DMS53 treated with DMSO at 0.1 percent for 48 hours (cell line): ENCODE results near the gene ZNF18.
A peak's percentile ranks its signal among the peaks of the same experiment; 100 is the strongest.
"Not testable (repeated sequence)": the region's sequence is repeated elsewhere in the genome, so short reads cannot be mapped to it uniquely, and the experiment has no call there.

ENCODE experiments used
- DNase-seq: peaks from one replicate; lab custom pipeline; 2025; ENCODE audit not compliant: unreplicated experiment; lab: John Stamatoyannopoulos, UW

Gene ZNF18

GRCh38 chr17:11986179-11986941, 10.9 kb downstream of the ZNF18 start:
- DNase-seq: no peak

GRCh38 chr17:11981862-11982261, 15.4 kb downstream of the ZNF18 start:
- DNase-seq: no peak

GRCh38 chr17:11980813-11981212, 16.5 kb downstream of the ZNF18 start:
- no peak for DNase-seq

GRCh38 chr17:11979795-11980194, 17.5 kb downstream of the ZNF18 start:
- no peak for DNase-seq

GRCh38 chr17:11972741-11973140, 24.5 kb downstream of the ZNF18 start:
- not testable (repeated sequence) for DNase-seq

GRCh38 chr17:11969565-11969964, 27.7 kb downstream of the ZNF18 start:
- no peak for DNase-seq

- no peak for DNase-seq
These were observed 42.3 kb downstream of the ZNF18 start for GRCh38 chr17:11954936-11955335.

GRCh38 chr17:11953924-11954323, 43.4 kb downstream of the ZNF18 start:
- DNase-seq: no peak

- no peak for DNase-seq
These were observed 44.7 kb downstream of the ZNF18 start for GRCh38 chr17:11952610-11953009.

- DNase-seq: no peak
These were observed 46.3 kb downstream of the ZNF18 start for GRCh38 chr17:11950771-11951519.

- not testable (repeated sequence) for DNase-seq
These were observed 47.7 kb downstream of the ZNF18 start for GRCh38 chr17:11949571-11949970.

- no peak for DNase-seq
These were observed 48.5 kb downstream of the ZNF18 start for GRCh38 chr17:11948789-11949188.

- no peak for DNase-seq
These were observed 52.7 kb downstream of the ZNF18 start for GRCh38 chr17:11944587-11944986.

- no peak for DNase-seq
These were observed 53.4 kb downstream of the ZNF18 start for GRCh38 chr17:11943759-11944347.

- not testable (repeated sequence) for DNase-seq
These were observed 54.2 kb downstream of the ZNF18 start for GRCh38 chr17:11943086-11943485.

- no peak for DNase-seq
These were observed 56.4 kb downstream of the ZNF18 start for GRCh38 chr17:11940904-11941303.

GRCh38 chr17:11935734-11936406, 61.4 kb downstream of the ZNF18 start:
- peak; percentile 2 for DNase-seq

- no peak for DNase-seq
These were observed 64.9 kb downstream of the ZNF18 start for GRCh38 chr17:11932337-11932898.

GRCh38 chr17:11928436-11928835, 68.8 kb downstream of the ZNF18 start:
- DNase-seq: no peak
